ENCODE data around the gene RASA3.

Gene RASA3

GRCh38 chr13:113960276-113960948, 172.0 kb downstream of the RASA3 start:
- DNase-seq: no peak

- DNase-seq: no peak
These were observed 173.2 kb downstream of the RASA3 start for GRCh38 chr13:113959198-113959597.

GRCh38 chr13:113958373-113958772, 174.1 kb downstream of the RASA3 start:
- no peak for DNase-seq

- DNase-seq: no peak
These were observed 175.9 kb downstream of the RASA3 start for GRCh38 chr13:113956571-113956970.

- DNase-seq: no peak
These were observed 176.7 kb downstream of the RASA3 start for GRCh38 chr13:113955691-113956090.

- no peak for DNase-seq
These were observed 177.2 kb downstream of the RASA3 start for GRCh38 chr13:113955235-113955634.

GRCh38 chr13:113954046-113954835, 178.2 kb downstream of the RASA3 start:
- DNase-seq: no peak

GRCh38 chr13:113953561-113953960, 178.9 kb downstream of the RASA3 start:
- DNase-seq: no peak

GRCh38 chr13:113952983-113953520, 179.4 kb downstream of the RASA3 start:
- DNase-seq: no peak

GRCh38 chr13:113952151-113952982, 180.1 kb downstream of the RASA3 start:
- no peak for DNase-seq

- DNase-seq: no peak
These were observed 181.0 kb downstream of the RASA3 start for GRCh38 chr13:113951246-113951999.

- no peak for DNase-seq
These were observed 181.8 kb downstream of the RASA3 start for GRCh38 chr13:113950451-113951245.

GRCh38 chr13:113949546-113949945, 182.9 kb downstream of the RASA3 start:
- DNase-seq: no peak

GRCh38 chr13:113948034-113948742, 184.2 kb downstream of the RASA3 start:
- DNase-seq: no peak

GRCh38 chr13:113947311-113948033, 185.0 kb downstream of the RASA3 start:
- no peak for DNase-seq

- no peak for DNase-seq
These were observed 185.8 kb downstream of the RASA3 start for GRCh38 chr13:113946409-113947181.

- DNase-seq: no peak
These were observed 186.5 kb downstream of the RASA3 start for GRCh38 chr13:113945857-113946408.

GRCh38 chr13:113943821-113944565, 188.4 kb downstream of the RASA3 start:
- DNase-seq: no peak

All from NCI-H524 treated with DMSO at 0.1 percent for 48 hours (cell line).